Nephron (organoid): ENCODE data around the gene FBN2.

ENCODE experiments used
- H3K27ac Mint-ChIP-seq, 3 experiments: 2 replicates each; pipeline ENCODE4 v1.8.0; 2020; ENCODE audit warnings: mixed read lengths in 3 of 3, mild to moderate bottlenecking in 2 of 3, moderate library complexity in 1 of 3
- H3K27me3 Mint-ChIP-seq: 2 replicates; pipeline ENCODE4 v1.8.0; 2021; ENCODE audit warnings: low read depth, mild to moderate bottlenecking, moderate library complexity, mixed read lengths
- H3K36me3 Mint-ChIP-seq: 2 replicates; pipeline ENCODE4 v1.8.0; 2020; ENCODE audit warnings: low read depth, mixed read lengths
- H3K4me1 Mint-ChIP-seq: 2 replicates; pipeline ENCODE4 v1.8.0; 2020; ENCODE audit warnings: mixed read lengths
- H3K4me3 Mint-ChIP-seq, 3 experiments: 2 replicates each; pipeline ENCODE4 v1.8.0; 2020; ENCODE audit warnings: mild to moderate bottlenecking in 3 of 3, mixed read lengths in 3 of 3, moderate library complexity in 2 of 3
- H3K9me3 Mint-ChIP-seq: 2 replicates; pipeline ENCODE4 v1.8.0; 2020; ENCODE audit warnings: mixed read lengths
- CTCF ChIP-seq, 3 experiments: fragments of 200-600 bp; sonication (generic); IDR thresholded peaks; one replicate each; pipeline ENCODE4 v1.5.0; 2021; ENCODE audit warnings: antibody characterized with exemption in 3 of 3; ENCODE audit not compliant: unreplicated experiment in 3 of 3

The FBN2 gene

GRCh38 chr5:128350705-128351104 is 187.3 kb downstream of the FBN2 start:
- TF ChIP-seq CTCF (IDR thresholded peaks at IDR 0.05; ENCODE audit: unreplicated experiment in 3 of 3): no peak
- Mint-ChIP-seq H3K27me3 (no peaks in the 10 kb centered on the region), H3K9me3 (no peaks in the 10 kb centered on the region), H3K36me3 (peaks cover 66% of the 10 kb centered on the region), H3K4me1 (peaks cover 32% of the 10 kb centered on the region), H3K4me3 (no peak overlapping the region), H3K27ac (no peak overlapping the region)

GRCh38 chr5:128349044-128349858 is 188.8 kb downstream of the FBN2 start:
- Mint-ChIP-seq H3K36me3 (peaks cover 66% of the 10 kb centered on the region), H3K4me3 (no peak overlapping the region), H3K27me3 (no peaks in the 10 kb centered on the region), H3K9me3 (no peaks in the 10 kb centered on the region), H3K4me1 (peaks cover 24% of the 10 kb centered on the region), H3K27ac (peak overlapping the region; percentile 52 to 79 (median 64))
- TF ChIP-seq CTCF (IDR thresholded peaks at IDR 0.05; ENCODE audit: unreplicated experiment in 3 of 3): no peak

- Mint-ChIP-seq H3K27me3 (no peaks in the 10 kb centered on the region), H3K9me3 (no peaks in the 10 kb centered on the region), H3K27ac (peak overlapping the region in 1 of 3 experiments; percentile 11), H3K4me1 (peaks cover 23% of the 10 kb centered on the region), H3K4me3 (peak overlapping the region in 1 of 3 experiments; percentile 51), H3K36me3 (peaks cover 76% of the 10 kb centered on the region)
- no peak for TF ChIP-seq CTCF (IDR thresholded peaks at IDR 0.05; ENCODE audit: unreplicated experiment in 3 of 3)
These were observed 192.0 kb downstream of the FBN2 start for GRCh38 chr5:128346038-128346437.

GRCh38 chr5:128345247-128345646 is 192.8 kb downstream of the FBN2 start:
- Mint-ChIP-seq H3K27ac (no peak overlapping the region), H3K9me3 (no peaks in the 10 kb centered on the region), H3K36me3 (peaks cover 78% of the 10 kb centered on the region), H3K4me1 (peaks cover 23% of the 10 kb centered on the region), H3K27me3 (no peaks in the 10 kb centered on the region), H3K4me3 (no peak overlapping the region)
- TF ChIP-seq CTCF (IDR thresholded peaks at IDR 0.05; ENCODE audit: unreplicated experiment in 3 of 3): no peak

- peaks cover 78% of the 10 kb centered on the region for H3K36me3 Mint-ChIP-seq
- H3K4me3 Mint-ChIP-seq: no peak overlapping the region
- TF ChIP-seq CTCF (IDR thresholded peaks at IDR 0.05; ENCODE audit: unreplicated experiment in 3 of 3): no peak
- H3K27me3 Mint-ChIP-seq: no peaks in the 10 kb centered on the region
- H3K9me3 Mint-ChIP-seq: no peaks in the 10 kb centered on the region
- peak overlapping the region in 1 of 3 experiments; percentile 29 for H3K27ac Mint-ChIP-seq
- peaks cover 17% of the 10 kb centered on the region for H3K4me1 Mint-ChIP-seq
These were observed 194.9 kb downstream of the FBN2 start for GRCh38 chr5:128343168-128343567.

- peaks cover 16% of the 10 kb centered on the region for H3K4me1 Mint-ChIP-seq
- H3K27ac Mint-ChIP-seq: no peak overlapping the region
- TF ChIP-seq CTCF (IDR thresholded peaks at IDR 0.05; ENCODE audit: unreplicated experiment in 3 of 3): no peak
- no peak overlapping the region for H3K4me3 Mint-ChIP-seq
- peaks cover 80% of the 10 kb centered on the region for H3K36me3 Mint-ChIP-seq
- no peaks in the 10 kb centered on the region for H3K9me3 Mint-ChIP-seq
- no peaks in the 10 kb centered on the region for H3K27me3 Mint-ChIP-seq
These were observed 197.0 kb downstream of the FBN2 start for GRCh38 chr5:128341056-128341455.
